ENCODE data around the gene PTPRR.
"Not testable (repeated sequence)": the region's sequence is repeated elsewhere in the genome, so short reads cannot be mapped to it uniquely, and the experiment has no call there.

Gene PTPRR

DNA sequence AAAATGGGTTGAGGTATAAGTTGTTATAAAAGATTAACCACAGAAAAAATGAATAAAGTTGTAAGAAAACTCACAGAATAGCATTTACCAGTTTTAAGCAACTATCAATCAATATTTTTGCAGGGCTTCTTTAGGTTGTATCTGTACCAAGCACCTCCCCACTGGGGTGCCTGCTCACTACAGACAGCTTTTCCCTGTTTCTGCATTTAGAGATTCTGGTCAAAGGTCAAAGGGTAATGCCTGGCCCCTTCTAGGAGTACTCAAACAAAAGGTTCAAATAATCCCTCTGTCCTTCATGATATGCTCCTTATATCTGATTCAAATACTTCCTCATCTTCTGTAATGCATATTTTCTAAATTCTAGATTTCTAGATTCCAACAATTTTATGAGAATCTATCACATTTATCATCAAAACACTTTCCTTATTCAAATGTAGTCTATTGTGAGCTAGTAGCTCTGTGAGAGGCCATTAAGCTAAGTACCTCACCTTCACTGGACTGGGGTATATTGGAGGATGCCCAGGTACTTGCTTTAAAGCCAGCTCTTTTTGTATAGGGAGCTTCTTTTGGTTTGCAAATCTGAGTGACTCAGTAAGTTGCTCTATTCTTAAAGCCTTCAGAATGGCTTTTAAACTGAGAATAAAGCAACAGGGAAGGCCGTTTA is 162.6 kb downstream of the PTPRR start:
- Histone ChIP-seq H3K4me3 (no peak overlapping the region), H3K27ac (no peak overlapping the region)

DNA sequence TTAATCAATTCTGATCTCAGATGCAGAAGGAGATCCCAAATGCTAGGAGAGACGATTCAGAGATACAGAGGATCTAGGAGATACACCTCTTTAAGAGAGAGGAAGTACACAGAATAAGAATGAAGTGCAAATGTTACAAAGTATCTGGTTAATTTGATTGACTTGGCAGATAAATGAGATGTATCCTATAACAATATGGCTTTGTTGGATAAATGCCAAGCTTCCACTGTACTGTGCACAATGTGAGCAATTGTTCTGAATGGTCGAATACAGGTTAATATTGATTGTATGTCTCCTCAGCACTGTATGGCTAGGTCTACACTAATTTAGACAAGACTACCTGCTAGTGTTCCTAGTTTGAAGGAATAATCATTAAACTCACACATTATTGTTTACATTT is 163.7 kb downstream of the PTPRR start:
- H3K27ac ChIP-seq: no peak overlapping the region

DNA sequence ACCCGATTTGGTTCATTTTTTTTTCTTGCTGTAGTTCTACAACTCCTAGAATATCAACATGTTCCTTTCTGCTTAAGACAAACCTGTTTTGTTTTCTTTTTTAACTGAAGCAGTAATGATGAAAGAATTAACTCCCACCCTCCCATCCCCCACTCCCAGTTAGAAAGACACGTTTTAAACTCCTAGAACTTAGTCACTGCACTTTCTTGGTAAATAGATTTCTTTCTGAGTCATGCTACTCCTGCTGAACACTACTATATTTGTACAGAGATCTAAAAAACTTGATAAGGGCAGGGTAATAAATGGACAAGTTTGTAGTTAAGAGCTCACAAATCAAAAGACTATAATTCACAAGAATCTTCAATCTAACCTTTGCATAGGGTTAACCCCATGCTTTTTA is 164.4 kb downstream of the PTPRR start:
- Histone ChIP-seq H3K27ac (no peak overlapping the region), H3K4me3 (no peak overlapping the region)

More for the DNA sequence above, 163.7 kb downstream of the PTPRR start:
- H3K4me3 ChIP-seq: no peak overlapping the region

DNA sequence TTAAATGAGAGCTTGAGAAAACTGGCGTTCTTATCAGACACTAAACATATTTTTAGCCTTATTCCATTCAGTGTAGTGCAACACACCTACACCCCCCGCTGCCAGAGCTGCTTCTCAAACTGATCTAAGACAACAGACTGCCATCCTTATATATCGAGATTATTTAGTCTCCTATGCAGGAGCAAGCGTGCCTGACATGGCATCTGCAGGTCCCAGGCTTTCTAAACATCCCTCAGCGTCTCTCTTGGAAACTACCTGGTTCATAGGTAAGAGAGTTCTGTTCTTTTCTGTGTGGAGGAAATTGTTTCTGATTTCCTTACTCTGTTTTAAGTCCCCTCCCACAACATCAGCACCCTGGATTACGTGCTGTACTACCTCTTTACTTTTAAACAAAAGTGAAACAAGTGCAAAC is 166.2 kb downstream of the PTPRR start:
- no peak overlapping the region for H3K27ac ChIP-seq
- no peak overlapping the region for H3K4me3 ChIP-seq

DNA sequence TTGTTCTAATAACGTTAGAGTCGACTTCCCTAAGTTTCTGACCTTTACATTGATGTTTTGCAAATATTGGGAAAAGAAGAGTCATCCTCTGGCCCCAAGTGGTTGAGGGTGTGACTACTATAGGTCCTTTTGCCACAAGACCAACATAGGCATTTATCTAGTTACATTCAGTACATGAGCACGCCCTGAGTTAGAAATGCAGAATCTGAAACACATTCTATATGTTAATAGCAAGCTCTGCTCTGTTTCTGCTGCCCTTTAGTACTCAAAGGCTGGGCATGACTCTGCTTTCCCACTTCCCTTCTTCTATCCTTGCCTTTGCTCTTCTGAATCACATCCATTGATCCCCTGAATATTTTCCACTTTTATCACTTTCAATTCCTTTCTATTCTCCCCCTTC is 168.2 kb downstream of the PTPRR start:
- Histone ChIP-seq H3K27ac (no peak overlapping the region), H3K4me3 (no peak overlapping the region)

DNA sequence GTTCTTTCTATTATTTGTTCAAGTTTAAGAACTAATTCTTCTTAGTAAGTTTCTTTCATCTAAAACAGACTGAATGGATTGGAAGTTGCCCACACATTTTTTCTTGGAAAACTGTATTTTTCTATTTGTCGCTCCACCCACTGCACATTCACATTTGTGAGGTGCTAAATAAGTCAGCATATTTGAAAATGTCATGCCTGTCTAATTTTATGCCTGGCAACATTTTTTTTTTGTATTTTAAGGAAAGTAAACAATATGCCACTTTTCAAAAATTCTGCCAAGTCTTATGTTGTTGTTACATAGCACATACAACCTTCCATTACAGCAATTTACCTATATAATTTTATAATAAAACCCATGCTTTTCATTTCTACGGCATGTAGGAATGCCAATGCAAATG is 170.6 kb downstream of the PTPRR start:
- H3K4me3 ChIP-seq: no peak overlapping the region
- H3K27ac ChIP-seq: no peak overlapping the region

DNA sequence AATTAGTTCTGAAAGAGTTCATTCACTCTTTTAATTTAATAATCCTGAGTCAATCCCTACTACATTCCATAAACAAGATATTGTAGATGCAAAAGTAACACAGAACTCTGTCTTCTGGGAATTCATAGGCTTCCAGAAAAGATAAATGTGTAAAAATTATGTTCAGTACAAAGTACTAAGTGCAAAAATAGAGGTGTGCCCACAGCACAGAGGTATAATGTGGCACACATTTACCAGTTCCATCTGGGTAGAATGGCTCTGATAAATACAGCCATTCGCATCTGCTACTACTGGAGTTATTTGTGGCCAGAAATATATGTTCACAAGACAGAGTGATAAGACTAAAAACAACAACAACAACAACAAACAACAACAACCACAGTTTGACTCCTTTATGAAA is 171.7 kb downstream of the PTPRR start:
- H3K27ac ChIP-seq: no peak overlapping the region
- no peak overlapping the region for H3K4me3 ChIP-seq

DNA sequence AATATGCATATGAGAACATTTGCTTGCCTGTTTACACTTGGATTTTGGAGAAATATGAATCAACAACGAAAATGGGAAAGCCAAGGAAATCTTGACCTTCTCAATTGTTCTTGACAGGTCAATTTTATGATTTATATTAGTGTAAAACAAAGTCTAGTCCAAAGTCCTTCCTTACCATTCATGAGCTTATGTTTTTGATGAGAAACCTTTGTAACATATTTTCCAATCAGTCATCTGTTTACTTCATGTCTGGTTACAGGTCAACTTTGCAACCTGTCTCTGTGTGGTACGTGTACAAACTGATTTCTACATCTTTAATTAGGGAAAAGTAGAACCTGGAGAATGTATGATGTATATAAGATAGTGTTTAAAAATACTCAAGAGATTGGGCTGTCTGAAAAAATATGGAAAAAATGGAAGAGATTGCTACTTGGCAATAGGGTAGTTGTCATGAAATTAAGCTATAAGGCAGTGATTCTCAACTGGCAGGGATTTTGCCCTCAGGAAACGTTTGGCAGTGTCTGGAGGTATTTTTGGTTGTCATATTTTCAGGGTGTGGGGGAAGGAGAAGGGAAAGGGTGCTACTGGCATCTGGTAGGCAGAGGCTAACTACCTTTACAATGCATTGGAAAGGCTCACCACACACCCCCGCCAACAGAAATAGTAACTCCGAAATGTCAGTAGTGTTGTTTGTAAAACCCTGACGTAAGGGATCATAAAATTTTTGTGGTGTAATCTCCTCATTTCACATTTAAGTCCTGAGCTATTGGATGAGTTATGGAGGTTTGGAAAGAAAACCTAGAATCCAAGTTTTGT is 172.9 kb downstream of the PTPRR start:
- Histone ChIP-seq H3K4me3 (no peak overlapping the region), H3K27ac (no peak overlapping the region)

DNA sequence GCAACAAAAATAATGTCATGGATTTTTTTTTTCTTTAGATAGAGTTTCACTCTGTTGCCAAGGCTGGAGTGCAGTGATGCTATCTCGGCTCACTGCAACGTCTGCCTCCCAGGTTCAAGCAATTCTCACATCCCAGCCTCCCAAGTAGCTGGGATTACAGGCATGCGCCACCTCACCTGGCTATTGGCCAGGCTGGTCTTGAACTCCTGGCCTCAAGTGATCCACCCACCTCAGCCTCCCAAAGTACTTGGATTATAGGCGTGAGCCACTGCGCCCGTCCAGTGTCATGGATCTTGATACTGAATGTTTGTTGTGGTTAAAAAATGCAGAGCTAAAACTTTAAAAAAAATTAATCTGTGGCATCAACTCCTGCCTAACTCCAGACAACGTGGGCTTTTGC is 175.5 kb downstream of the PTPRR start:
- Histone ChIP-seq H3K4me3 (no peak overlapping the region), H3K27ac (no peak overlapping the region)

DNA sequence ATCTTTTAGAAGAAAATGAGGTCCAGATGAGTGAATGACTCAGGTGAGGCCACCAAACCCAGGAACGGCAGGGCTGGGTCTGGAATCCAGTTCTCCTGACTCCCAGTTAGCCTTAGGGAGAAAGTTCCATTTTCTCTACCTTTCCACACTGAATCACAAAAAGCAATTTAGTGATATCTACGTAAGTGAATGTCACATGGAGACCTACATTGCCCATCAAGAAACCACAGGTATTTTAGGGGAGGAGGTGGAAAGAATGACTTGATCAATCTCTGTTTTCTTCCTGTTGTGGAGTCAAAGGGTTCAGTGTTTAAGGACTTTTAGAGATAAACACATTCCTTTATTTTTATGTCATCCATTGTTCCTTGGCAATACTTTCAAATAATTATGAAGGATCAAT is 176.4 kb downstream of the PTPRR start:
- no peak overlapping the region for H3K27ac ChIP-seq
- H3K4me3 ChIP-seq: no peak overlapping the region

DNA sequence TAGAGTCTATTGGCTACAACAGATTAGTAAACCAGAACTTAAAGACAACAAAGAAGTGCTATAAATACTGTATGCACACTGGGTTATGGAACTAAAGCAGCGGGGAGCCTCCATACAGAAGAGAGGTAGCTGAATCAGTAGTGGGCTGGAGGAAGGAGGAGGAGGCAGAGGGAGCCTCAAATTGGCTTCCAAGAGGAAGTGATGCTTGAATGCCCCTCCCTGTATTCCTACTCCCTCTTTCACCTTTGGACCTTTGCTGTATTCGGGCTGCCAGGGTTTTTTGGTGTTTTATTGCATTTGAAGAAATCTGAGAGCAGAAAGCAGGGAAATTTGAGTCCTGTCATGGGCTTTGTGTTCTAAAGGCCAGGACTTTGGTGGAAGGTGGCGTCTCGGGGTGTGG is 179.3 kb downstream of the PTPRR start:
- Histone ChIP-seq H3K27ac (no peak overlapping the region), H3K4me3 (no peak overlapping the region)

DNA sequence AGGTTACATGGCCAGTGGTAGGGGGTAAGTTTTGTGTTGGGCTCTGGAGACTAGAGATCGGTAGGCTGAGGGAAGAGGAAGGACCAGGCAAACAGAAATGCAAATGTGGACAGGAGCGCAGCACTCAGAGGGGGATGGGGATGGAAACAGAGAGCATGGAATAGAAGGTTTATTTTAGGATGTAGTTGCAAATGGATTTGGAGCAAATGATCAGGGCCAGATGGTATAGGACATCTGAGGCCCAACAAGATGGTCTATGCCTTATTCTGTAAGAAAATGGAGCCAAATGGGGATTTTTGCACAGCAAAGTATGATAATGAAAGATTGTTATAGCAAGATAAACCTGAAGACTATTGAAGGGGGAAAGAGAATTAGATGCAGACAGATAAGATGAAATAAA is 180.8 kb downstream of the PTPRR start:
- no peak overlapping the region for H3K4me3 ChIP-seq
- H3K27ac ChIP-seq: no peak overlapping the region

DNA sequence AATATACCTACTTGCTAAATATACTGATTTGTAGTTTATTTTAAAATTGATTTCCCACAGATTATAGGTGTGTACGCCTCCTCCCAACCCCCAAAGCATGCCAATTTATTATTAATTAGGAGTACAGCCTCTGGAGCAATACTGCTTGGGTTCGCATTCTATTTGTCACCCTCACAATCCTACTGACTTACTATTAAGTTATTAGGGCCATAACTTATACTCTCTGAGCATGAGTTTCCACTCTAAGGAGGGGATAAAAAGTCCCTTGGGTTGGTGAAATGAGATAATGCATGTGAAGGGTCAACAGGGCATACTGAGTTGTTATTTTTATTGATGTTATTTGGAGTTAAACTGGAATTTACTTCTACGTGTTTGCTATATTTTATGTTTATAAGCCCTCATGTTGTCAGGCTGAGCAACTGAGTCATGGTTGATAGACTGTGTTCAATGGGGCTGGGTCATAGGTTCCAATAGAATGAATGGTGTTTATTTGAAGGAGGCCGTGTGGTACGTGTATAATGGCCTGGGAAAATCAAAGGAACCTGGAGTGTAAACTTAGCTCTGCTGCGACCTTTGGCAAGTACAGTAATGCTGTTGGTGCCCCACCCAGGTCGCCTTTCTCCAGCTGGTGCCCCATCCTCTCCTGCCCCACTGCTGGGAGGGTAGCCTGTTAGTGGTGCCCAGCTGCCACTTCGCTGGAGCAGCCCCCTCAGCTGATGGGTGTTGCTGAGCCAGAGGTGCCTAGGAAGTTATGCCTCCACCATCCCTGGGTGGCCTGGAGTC is 184.0 kb downstream of the PTPRR start:
- no peak overlapping the region for H3K4me3 ChIP-seq
- H3K27ac ChIP-seq: no peak overlapping the region

DNA sequence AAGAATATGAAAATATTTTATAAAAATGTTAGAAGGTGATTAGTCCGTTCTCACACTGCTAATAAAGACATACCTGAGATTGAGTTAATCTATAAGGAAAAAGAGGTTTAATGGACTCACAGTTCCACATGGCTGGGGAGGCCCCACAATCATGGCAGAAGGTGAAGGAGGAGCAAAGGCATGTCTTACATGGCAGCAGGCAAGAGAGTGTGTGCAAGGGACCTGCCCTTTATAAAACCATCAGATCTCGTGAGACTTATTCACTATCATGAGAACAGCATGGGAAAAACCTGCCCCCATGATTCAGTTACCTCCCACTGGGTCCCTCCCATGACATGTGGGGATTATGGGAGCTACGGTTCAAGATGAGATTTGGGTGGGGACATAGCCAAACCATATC is 185.3 kb downstream of the PTPRR start:
- H3K27ac ChIP-seq, H3K4me3 ChIP-seq: not testable (repeated sequence)

DNA sequence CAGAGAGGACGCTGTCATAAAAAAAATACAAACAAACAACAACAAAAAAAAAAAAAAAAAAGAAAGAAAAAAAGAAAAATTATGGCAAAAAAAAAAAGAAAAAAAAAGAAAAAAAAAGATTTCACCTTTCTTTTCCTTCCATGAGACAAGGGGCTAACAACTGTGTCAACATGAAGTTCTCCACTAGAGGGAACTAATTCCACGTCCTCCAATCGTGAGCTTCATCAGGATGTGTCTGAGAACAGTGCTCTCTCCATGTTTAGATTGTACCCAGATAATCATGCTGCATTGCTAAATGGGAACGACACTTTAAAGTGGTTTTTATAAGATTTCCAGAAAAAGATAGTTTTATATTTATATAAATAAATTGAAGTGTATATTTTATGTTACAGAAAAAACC is 187.2 kb downstream of the PTPRR start:
- no peak overlapping the region for H3K27ac ChIP-seq
- no peak overlapping the region for H3K4me3 ChIP-seq

DNA sequence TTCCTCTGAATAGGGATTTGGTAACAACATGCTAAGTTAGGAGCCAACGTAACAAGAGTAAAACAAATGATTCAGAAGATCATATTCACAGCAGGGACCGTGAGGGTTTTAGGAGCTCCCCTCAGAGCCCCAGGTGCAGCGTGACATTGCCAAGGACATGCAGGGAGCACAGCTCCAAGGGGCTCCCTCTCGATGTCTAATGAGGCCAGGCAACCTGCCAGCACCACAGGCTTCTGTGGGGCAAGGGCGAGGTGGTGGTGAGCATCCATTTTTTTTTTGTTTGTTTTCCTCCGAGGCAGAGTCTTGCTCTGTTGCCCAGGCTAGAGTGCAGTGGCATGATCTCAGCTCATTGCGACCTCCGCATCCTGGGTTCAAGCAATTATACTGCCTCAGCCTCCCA is 188.3 kb downstream of the PTPRR start:
- Histone ChIP-seq H3K27ac (no peak overlapping the region), H3K4me3 (no peak overlapping the region)

DNA sequence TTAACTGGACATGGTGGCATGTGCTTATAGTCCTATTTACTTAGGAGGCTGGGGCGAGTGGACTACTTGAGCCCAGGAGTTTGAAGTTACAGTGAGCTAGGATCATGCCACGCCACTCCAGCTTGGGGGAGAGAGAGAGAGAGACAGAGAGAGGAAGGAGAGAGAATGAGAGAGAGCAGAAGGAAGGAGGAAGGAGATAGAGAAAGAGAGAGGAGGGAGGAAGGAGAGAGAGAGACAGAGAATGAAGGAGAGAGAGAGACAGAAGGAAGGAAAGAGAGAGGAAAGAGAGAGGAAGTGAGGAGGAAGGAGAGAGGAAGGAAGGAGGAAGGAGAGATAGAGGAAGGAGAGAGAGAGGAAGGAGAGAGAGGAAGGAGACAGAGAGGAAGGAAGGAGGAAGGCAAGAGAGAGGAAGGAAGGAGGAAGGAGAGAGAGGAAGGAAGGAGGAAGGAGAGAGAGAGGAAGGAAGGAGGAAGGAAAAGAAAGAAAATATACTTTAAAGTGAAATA is 189.8 kb downstream of the PTPRR start:
- Histone ChIP-seq H3K4me3 (no peak overlapping the region), H3K27ac (no peak overlapping the region)

DNA sequence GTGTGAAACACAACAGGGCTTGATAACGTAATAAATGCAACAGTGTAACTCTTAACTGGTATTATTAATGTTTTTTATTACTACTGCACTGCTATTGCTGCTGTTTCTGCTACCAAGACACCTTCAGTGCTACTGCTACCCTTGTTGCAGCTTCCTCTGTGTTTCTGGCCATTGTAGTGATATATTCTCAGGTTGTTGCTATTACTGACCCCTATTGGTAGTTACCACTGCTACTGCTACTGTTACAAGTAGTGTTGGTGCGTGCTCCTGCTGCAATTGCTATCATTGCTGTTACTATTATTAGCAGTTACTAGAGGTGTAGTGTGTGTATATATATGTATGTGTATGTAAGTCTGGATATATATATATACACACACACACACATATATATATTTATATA is 196.1 kb downstream of the PTPRR start:
- H3K4me3 ChIP-seq: no peak overlapping the region
- no peak overlapping the region for H3K27ac ChIP-seq

DNA sequence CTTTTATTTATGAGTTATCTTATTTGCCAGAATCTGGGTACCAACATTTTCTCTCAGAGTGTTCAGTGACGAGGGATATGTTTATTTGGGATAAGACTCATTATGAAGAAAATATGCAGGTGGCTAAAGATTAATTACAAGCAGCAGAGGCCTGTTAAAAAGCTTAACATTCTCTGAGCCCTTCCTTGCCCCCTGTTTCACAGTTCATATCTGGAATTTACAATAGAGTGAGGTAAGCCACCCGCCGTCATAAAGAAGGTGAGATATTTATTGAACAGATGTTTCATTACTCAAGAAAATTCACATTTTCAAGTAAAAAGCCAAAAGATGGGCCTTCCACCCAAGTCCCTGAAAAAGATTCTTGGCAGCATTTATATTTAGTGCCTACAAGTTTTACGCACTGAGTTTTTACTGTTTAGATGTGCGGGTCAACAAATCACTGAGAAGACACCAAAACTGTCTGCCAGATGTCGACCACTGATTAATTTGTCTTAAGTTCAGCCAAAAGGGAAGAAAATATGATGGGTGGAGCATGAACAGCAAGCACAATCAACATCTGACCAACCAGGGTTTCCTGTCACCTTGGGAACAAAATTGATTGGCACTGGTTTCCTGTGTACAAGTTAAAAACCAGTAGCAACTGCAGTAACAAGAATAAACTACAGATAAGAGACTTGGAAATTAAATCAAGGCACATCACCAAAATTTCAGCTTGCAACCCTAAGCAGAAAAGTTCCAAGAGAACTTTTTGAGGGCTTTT is 197.8 kb downstream of the PTPRR start:
- no peak overlapping the region for H3K4me3 ChIP-seq
- H3K27ac ChIP-seq: peak overlapping the region in 4 of 21 experiments; percentile 13 to 59 (median 32)
